ENCODE results near the gene HECTD2. TPM values are rescaled to one million over a fixed set of nuclear protein-coding genes. Genes with fewer than 3 reads are reported as not detected.

The HECTD2 gene
- total and polyA plus RNA-seq, 7 donors: 1.7 to 15.0 (median 6.8) TPM

GRCh38 chr10:91391920-91392319 lies 18.2 kb upstream of the HECTD2 start:
- intact Hi-C loops (cut with DNase I): no loop called here

DNA sequence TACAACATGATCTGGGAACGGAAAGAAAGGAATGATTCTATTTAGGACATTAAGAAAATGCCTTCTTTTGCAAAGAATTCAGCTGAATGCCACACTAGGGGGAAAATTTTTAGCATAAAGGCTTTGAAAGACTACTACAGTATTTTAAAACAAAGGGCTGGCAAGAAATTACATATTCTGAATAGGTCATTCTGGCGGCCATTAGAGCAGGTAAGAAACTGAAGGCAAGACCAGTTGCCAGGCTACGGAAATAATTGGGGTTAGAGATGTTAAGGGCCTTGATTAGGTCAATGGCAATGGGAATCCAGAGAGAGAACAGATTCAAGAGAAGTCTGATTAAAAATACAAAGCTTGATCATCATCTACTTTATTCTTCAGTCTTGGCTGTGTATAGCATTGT lies 3.8 kb upstream of the HECTD2 start:
- intact Hi-C loops (cut with DNase I): no loop called here
- no peak for DNase-seq
- peaks cover 16% of the 10 kb centered on the region for H3K4me1 ChIP-seq
- no peak for ATAC-seq
- H3K9me3 ChIP-seq: no peaks in the 10 kb centered on the region
- TF ChIP-seq CTCF (IDR thresholded peaks at IDR 0.05): no peak
- H3K4me3 ChIP-seq: no peak overlapping the region
- 75 to 98% (median 90%) methylated on average over 3 of the region's 3 CpGs for WGBS, 3 donors
- H3K36me3 ChIP-seq (ENCODE audit: insufficient read depth in 1 of 2, low read depth in 1 of 2): no peaks in the 10 kb centered on the region
- no peaks in the 10 kb centered on the region for H3K27me3 ChIP-seq (ENCODE audit: insufficient read depth in 3 of 3, low read length in 2 of 3)
- H3K27ac ChIP-seq: no peak overlapping the region

More at GRCh38 chr10:91391920-91392319, 18.2 kb upstream of the HECTD2 start:
- Histone ChIP-seq H3K4me1 (peaks cover 15% of the 10 kb centered on the region), H3K36me3 (ENCODE audit: insufficient read depth in 1 of 2, low read depth in 1 of 2) (no peaks in the 10 kb centered on the region), H3K4me3 (no peak overlapping the region), H3K27ac (no peak overlapping the region), H3K27me3 (ENCODE audit: insufficient read depth in 3 of 3, low read length in 2 of 3) (no peaks in the 10 kb centered on the region), H3K9me3 (no peaks in the 10 kb centered on the region)
- DNase-seq: no peak
- 81 to 86% (median 82%) methylated on average over 1 of the region's 1 CpG for WGBS, 3 donors
- no peak for TF ChIP-seq CTCF (IDR thresholded peaks at IDR 0.05)
- ATAC-seq: no peak

DNA sequence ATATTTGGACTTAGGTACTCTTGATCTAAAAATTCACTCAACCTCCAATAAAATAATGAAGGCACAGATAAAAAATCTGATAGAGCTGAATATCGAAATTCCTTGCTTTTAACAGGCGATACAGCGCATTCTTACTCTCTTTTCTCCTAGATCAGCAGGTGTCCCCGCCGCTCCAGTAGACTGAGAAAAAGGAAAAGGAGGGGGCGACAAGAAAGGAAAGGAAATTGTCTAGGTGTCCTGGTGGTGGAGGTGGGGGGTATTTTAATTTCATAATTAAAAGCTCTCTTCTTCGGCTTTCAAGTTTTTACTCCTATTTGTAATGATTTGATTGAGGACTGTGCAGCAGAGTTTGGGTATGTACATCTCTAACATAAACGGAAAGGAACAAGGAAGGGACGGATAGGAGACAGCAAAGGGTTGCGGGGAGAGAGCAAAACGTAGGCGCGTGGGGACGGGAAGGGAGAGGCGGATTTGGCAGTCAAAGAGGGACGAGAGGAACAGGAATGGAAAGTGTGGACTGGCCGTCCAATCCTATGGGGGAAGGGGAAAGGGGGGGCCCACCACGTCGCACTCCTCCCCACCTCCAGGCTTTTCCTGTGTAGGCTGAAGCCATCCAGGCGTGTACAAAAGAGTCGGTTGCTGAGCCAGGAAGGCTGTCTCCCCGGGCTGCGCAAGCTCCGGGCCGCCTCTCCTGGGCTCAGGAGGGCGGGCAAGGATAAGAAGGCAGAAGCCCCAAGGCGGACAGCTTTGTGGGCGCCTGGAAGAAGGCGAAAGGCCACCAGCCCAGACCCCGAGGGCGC lies 875 bp upstream of the HECTD2 start:
- 2 to 6% (median 3%) methylated on average over 27 to 31 of the region's 31 CpGs for WGBS, 3 donors
- DNase-seq (peak; percentile 86 to 90), ATAC-seq (peak; percentile 88 to 91 (median 90))
- Histone ChIP-seq H3K27me3 (ENCODE audit: insufficient read depth in 3 of 3, low read length in 2 of 3) (no peaks in the 10 kb centered on the region), H3K9me3 (no peaks in the 10 kb centered on the region), H3K4me1 (peaks cover 29% of the 10 kb centered on the region), H3K36me3 (ENCODE audit: insufficient read depth in 1 of 2, low read depth in 1 of 2) (no peaks in the 10 kb centered on the region), H3K27ac (peak overlapping the region; percentile 100), H3K4me3 (peak overlapping the region; percentile 97)
- intact Hi-C loops (cut with DNase I): loop anchor here in 1 of 2 donors (1.0 kb wide), 1 partner anchor 111 kb away; no protein-coding TSS in a partner anchor
- TF ChIP-seq CTCF (IDR thresholded peaks at IDR 0.05): no peak

DNA sequence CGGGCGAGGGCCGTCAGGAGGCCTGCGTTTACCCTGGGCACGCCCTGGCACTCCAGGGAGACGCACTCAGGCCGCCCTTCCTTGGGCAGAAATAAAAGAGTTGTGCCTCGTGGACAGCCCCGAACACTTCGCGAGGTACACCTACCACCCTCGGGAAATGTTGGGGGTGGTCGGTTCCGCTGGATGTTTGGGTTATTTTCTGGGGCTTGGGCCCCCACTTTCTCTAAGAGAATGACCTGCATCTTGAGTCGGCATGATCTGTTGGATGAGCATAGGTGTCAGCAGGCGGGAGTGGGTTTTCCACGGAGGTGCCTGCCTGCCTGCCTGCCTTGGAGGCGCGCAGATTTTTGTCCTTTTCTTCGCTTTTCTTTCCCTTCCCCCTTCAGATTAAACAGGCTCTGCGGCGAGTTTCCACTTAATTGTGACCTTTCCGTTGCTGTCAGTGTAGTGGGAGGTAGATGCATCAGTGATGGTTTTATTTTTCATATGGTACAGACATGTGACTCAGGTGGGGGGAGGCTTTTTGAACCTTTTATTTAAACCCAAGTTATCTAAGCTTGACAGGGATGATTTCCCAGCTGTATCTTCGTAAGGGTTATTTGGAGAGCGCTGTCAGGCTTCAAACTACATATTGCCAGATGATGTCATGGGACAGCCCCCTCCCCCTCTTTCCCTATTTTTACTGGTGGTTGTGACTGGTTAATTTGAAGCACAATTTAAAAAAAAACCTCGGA lies 661 bp downstream of the HECTD2 start:
- Histone ChIP-seq H3K9me3 (no peaks in the 10 kb centered on the region), H3K27me3 (ENCODE audit: insufficient read depth in 3 of 3, low read length in 2 of 3) (no peaks in the 10 kb centered on the region), H3K4me1 (peaks cover 36% of the 10 kb centered on the region), H3K4me3 (peak overlapping the region; percentile 97), H3K27ac (peak overlapping the region; percentile 100), H3K36me3 (ENCODE audit: insufficient read depth in 1 of 2, low read depth in 1 of 2) (no peaks in the 10 kb centered on the region)
- intact Hi-C loops (cut with DNase I): loop anchor here in 1 of 2 donors (10.0 kb wide), 1 partner anchor 224 kb away; the partner anchor contains the start of gene PPP1R3C
- no peak for TF ChIP-seq CTCF (IDR thresholded peaks at IDR 0.05)
- ATAC-seq (peak in 3 of 4 donors; percentile 2 to 14 (median 8)), DNase-seq (no peak)
- WGBS, 3 donors: 3 to 7% (median 3%) methylated on average over 22 to 26 of the region's 26 CpGs
